Measurements from ENCODE around the gene DNAJC6. TPM values are rescaled to one million over a fixed set of nuclear protein-coding genes. Genes with fewer than 3 reads are reported as not detected.

DNAJC6 gene
- polyA plus RNA-seq, 2 of the 4 experiments (the other 2 are of a cell fraction) = 3.0 to 5.0 TPM

GRCh38 chr1:65344171-65344814, 35.0 kb downstream of the DNAJC6 start:
- TF ChIP-seq CEBPB (IDR thresholded peaks at IDR 0.05) (no peak), USF2 (IDR thresholded peaks at IDR 0.05) (no peak), CHD4 (IDR thresholded peaks at IDR 0.05; ENCODE audit: borderline replicate concordance) (no peak), CTCF (IDR thresholded peaks at IDR 0.05) (no peak), CHD2 (IDR thresholded peaks at IDR 0.05; ENCODE audit: low read length, partially characterized antibody) (no peak), HOXA7 (CRISPR knock-in tag; IDR thresholded peaks at IDR 0.05) (no peak), RNF2 (IDR thresholded peaks at IDR 0.05; ENCODE audit: borderline replicate concordance, low read depth) (no peak), EHF (CRISPR knock-in tag; IDR thresholded peaks at IDR 0.05) (no peak), NR3C1 (IDR thresholded peaks at IDR 0.05) (no peak), EHMT2 (IDR thresholded peaks at IDR 0.05; ENCODE audit: low read depth) (no peak), KDM1A (IDR thresholded peaks at IDR 0.05; ENCODE audit: low read depth) (no peak), RARB (CRISPR knock-in tag; IDR thresholded peaks at IDR 0.05) (no peak), PBX3 (IDR thresholded peaks at IDR 0.05) (no peak)
- ATAC-seq = no peak
- no peak for DNase-seq (ENCODE audit: low read depth in 1 of 2, low spot score in 1 of 2)
- 69% methylated on average over 3 of the region's 3 CpGs for WGBS (ENCODE audit: missing lambda C conversion rate)
- H3K9me3 ChIP-seq = no peaks in the 10 kb centered on the region
- CTCF ChIA-PET = no interaction called here
- H3K4me2 ChIP-seq = no peak overlapping the region
- no peak overlapping the region for H3K4me3 ChIP-seq
- FAIRE-seq = no peak
- POLR2A ChIA-PET = no interaction called here
- H3K27ac ChIP-seq = no peak overlapping the region
- H3K4me1 ChIP-seq = peaks cover 8% of the 10 kb centered on the region; the same call in 2 of the 3 replicates

GRCh38 chr1:65346190-65346589, 36.8 kb downstream of the DNAJC6 start:
- FAIRE-seq (no peak), ATAC-seq (no peak), DNase-seq (ENCODE audit: low read depth in 1 of 2, low spot score in 1 of 2) (no peak)
- H3K4me2 ChIP-seq = no peak overlapping the region
- POLR2A ChIA-PET = no interaction called here
- H3K4me3 ChIP-seq = no peak overlapping the region
- no peaks in the 10 kb centered on the region for H3K4me1 ChIP-seq
- WGBS (ENCODE audit: missing lambda C conversion rate) = 89% methylated on average over 2 of the region's 2 CpGs
- H3K9me3 ChIP-seq = no peaks in the 10 kb centered on the region
- CTCF ChIA-PET = interaction anchor here (1.0 kb wide), 1 partner anchor 36 kb away, joined by 3 read pairs; the partner anchor contains the start of gene DNAJC6
- no peak for TF ChIP-seq EHF (CRISPR knock-in tag; IDR thresholded peaks at IDR 0.05)
- no peak for TF ChIP-seq NR3C1 (IDR thresholded peaks at IDR 0.05)
- no peak for TF ChIP-seq RCOR1 (IDR thresholded peaks at IDR 0.05; ENCODE audit: low read depth, low read length)
- TF ChIP-seq RAD21 (conservative IDR thresholded peaks at IDR 0.05 in 1 of 2, IDR thresholded peaks at IDR 0.05 in 1 of 2) = no peak
- TF ChIP-seq MAZ (IDR thresholded peaks at IDR 0.05; ENCODE audit: borderline replicate concordance, low read depth, low read length) = no peak
- TF ChIP-seq BCL3 (IDR thresholded peaks at IDR 0.05) = no peak
- TF ChIP-seq USF2 (IDR thresholded peaks at IDR 0.05) = no peak
- TF ChIP-seq HES2 (IDR thresholded peaks at IDR 0.05) = no peak
- no peak for TF ChIP-seq NFE2L2 (conservative IDR thresholded peaks at IDR 0.05; ENCODE audit: low read length)
- TF ChIP-seq ZC3H11A (IDR thresholded peaks at IDR 0.05) = no peak
- TF ChIP-seq BHLHE40 (IDR thresholded peaks at IDR 0.05; ENCODE audit: low read depth, low read length) = no peak
- no peak for TF ChIP-seq JUN (IDR thresholded peaks at IDR 0.05)
- no peak for TF ChIP-seq HEYL (CRISPR knock-in tag; IDR thresholded peaks at IDR 0.05)
- TF ChIP-seq POLR2A (IDR thresholded peaks at IDR 0.05; ENCODE audit: low read length) = no peak
- H3K27ac ChIP-seq = no peak overlapping the region

Data from A549 (cell line).